Nephron (organoid): ENCODE data around the gene MRPL40.
A peak's percentile ranks its signal among the peaks of the same experiment; 100 is the strongest.

ENCODE experiments used
- H3K27ac Mint-ChIP-seq, 3 experiments: 2 replicates each; pipeline ENCODE4 v1.8.0; 2020; ENCODE audit warnings: mixed read lengths in 3 of 3, mild to moderate bottlenecking in 2 of 3, moderate library complexity in 1 of 3
- H3K27me3 Mint-ChIP-seq: 2 replicates; pipeline ENCODE4 v1.8.0; 2021; ENCODE audit warnings: low read depth, mild to moderate bottlenecking, moderate library complexity, mixed read lengths
- H3K36me3 Mint-ChIP-seq: 2 replicates; pipeline ENCODE4 v1.8.0; 2020; ENCODE audit warnings: low read depth, mixed read lengths
- H3K4me1 Mint-ChIP-seq: 2 replicates; pipeline ENCODE4 v1.8.0; 2020; ENCODE audit warnings: mixed read lengths
- H3K4me3 Mint-ChIP-seq, 3 experiments: 2 replicates each; pipeline ENCODE4 v1.8.0; 2020; ENCODE audit warnings: mild to moderate bottlenecking in 3 of 3, mixed read lengths in 3 of 3, moderate library complexity in 2 of 3
- H3K9me3 Mint-ChIP-seq: 2 replicates; pipeline ENCODE4 v1.8.0; 2020; ENCODE audit warnings: mixed read lengths
- TF ChIP-seq, protein P1 (sequence below), 3 experiments: fragments of 200-600 bp; sonication (generic); IDR thresholded peaks; one replicate each; pipeline ENCODE4 v1.5.0; 2021; ENCODE audit warnings: antibody characterized with exemption in 3 of 3; ENCODE audit not compliant: unreplicated experiment in 3 of 3

Gene MRPL40

DNA sequence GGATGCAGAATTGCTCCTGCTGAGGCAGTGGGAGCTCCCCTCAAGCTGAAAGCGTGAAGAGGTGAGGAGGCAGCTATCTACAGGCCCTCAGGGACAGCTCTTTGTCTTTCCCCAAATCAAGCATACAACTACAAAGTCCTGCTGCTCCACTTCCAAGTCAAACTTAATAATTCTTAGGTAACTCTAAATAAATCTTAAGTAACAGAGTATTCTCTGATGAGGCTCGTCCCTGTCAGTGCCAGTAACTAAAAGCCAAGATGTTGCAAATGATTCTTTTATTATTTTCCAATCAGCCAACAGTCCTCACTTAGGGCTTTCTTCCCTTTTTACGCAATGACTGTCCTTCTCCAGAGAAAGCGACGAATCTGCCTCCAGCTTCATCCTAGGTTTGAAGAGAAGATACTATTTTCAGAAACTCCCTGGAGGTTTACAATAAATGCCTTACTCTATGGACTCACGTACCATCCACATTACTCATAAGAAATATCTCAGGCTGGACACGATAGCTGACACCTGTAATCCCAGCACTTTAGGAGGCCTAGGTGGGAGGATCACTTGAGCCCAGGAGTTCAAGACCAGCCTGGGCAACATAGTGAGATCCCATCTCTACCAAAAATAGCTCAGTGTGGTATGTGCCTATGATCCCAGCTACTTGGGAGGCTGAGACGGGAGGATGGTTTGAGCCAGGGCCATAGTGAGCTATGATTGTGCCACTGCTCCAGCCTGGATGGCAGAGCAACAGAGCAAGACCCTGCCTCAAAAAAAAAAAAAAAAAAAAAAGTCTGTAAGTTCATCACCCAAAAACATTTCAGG is 18.2 kb downstream of the MRPL40 start:
- no peaks in the 10 kb centered on the region for H3K9me3 Mint-ChIP-seq
- H3K4me1 Mint-ChIP-seq = peaks cover 16% of the 10 kb centered on the region
- no peak overlapping the region for H3K4me3 Mint-ChIP-seq
- no peak overlapping the region for H3K27ac Mint-ChIP-seq
- TF ChIP-seq, protein P1, sequence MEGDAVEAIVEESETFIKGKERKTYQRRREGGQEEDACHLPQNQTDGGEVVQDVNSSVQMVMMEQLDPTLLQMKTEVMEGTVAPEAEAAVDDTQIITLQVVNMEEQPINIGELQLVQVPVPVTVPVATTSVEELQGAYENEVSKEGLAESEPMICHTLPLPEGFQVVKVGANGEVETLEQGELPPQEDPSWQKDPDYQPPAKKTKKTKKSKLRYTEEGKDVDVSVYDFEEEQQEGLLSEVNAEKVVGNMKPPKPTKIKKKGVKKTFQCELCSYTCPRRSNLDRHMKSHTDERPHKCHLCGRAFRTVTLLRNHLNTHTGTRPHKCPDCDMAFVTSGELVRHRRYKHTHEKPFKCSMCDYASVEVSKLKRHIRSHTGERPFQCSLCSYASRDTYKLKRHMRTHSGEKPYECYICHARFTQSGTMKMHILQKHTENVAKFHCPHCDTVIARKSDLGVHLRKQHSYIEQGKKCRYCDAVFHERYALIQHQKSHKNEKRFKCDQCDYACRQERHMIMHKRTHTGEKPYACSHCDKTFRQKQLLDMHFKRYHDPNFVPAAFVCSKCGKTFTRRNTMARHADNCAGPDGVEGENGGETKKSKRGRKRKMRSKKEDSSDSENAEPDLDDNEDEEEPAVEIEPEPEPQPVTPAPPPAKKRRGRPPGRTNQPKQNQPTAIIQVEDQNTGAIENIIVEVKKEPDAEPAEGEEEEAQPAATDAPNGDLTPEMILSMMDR (IDR thresholded peaks at IDR 0.05; ENCODE audit: unreplicated experiment in 3 of 3) = no peak
- peaks cover 41% of the 10 kb centered on the region for H3K36me3 Mint-ChIP-seq
- H3K27me3 Mint-ChIP-seq = no peaks in the 10 kb centered on the region

DNA sequence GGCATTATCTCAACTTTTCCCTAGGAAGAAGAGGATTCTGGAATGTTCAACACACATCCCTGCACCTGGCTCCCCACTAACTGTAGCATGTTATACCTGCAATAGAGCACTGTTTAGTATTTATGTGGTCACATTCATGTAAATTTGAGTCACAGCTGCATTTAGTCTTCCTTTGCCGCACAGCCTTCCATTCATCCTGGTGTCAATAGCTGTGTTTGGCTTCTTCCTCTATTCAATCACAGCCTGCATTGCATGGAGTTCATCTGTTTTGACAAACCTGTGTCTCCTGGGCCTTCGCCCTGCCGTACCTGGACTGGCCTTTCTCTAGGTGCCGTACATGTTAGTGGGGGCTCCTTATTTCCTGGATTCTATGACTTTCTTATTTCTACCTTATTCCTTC is 19.2 kb downstream of the MRPL40 start:
- H3K4me3 Mint-ChIP-seq = peak overlapping the region in 1 of 3 experiments; percentile 15

DNA sequence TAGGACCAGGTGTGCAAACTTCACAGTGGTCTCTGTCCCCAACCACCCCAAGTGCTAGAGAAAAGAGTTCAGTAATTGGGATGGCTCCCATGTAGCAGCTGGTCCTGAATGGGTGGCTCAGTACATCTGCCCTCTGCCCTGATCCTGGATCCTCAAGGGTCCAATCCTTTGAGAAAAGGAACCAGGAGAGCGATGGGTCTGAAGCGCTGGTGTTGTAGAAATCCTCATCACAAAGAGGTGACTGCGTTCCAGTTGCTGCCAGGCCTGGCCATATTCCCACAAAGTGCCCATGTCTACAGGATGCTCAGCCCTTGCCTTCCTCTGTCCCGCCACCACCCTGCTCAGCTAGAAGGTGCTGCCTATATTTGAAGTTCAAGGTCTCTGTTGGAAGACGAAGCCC is 21.4 kb downstream of the MRPL40 start:
- H3K27me3 Mint-ChIP-seq = no peaks in the 10 kb centered on the region

More for the DNA sequence above, 19.2 kb downstream of the MRPL40 start:
- Mint-ChIP-seq H3K9me3 (no peaks in the 10 kb centered on the region), H3K36me3 (peaks cover 44% of the 10 kb centered on the region), H3K4me1 (peaks cover 11% of the 10 kb centered on the region), H3K27ac (no peak overlapping the region), H3K27me3 (no peaks in the 10 kb centered on the region)
- TF ChIP-seq, protein P1 (IDR thresholded peaks at IDR 0.05; ENCODE audit: unreplicated experiment in 3 of 3) = no peak

DNA sequence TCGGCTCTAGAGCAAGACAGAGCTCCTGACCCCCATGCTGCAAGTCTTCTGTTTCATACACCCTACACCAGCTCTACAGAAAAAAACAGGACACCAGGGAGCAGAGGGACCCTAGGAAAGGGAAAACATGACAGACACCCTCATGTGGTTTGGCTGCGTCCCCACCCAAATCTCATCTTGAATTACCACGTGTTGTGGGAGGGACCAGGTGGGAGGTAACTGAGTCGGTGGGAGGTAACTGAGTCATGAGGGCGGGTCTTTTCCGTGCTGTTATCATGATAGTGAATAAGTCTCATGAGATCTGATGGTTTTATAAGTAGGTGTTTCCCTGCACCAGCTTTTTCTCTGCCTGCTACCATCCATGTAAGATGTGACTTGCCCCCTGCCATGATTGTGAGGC is 21.8 kb downstream of the MRPL40 start:
- Mint-ChIP-seq H3K27ac (no peak overlapping the region), H3K36me3 (peaks cover 50% of the 10 kb centered on the region), H3K9me3 (no peaks in the 10 kb centered on the region), H3K27me3 (no peaks in the 10 kb centered on the region), H3K4me1 (no peaks in the 10 kb centered on the region), H3K4me3 (no peak overlapping the region)
- TF ChIP-seq, protein P1 (IDR thresholded peaks at IDR 0.05; ENCODE audit: unreplicated experiment in 3 of 3) = no peak

More for the DNA sequence above, 21.4 kb downstream of the MRPL40 start:
- Mint-ChIP-seq H3K4me1 (no peaks in the 10 kb centered on the region), H3K9me3 (no peaks in the 10 kb centered on the region), H3K27ac (no peak overlapping the region), H3K4me3 (no peak overlapping the region), H3K36me3 (peaks cover 50% of the 10 kb centered on the region)
- TF ChIP-seq, protein P1 (IDR thresholded peaks at IDR 0.05; ENCODE audit: unreplicated experiment in 3 of 3) = no peak

DNA sequence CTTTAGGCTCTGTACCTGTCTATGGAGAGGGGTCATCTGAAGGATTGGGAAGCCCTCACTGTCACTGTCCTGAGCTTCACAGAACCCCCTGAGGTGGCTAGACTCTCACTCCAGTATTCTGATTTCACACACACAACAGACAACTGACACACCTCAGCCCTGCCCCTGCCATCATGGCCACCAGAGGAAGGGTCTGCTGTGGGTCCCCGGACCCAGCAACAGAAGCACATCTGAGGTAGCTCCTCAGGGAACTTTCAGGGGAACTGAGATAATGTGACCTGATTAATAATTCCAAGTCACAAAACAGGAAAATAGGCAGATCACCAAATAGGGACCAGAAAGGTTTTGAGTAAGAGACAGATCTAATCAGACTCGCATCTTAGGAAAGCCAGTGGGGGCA is 22.7 kb downstream of the MRPL40 start:
- H3K27ac Mint-ChIP-seq = no peak overlapping the region
- no peak overlapping the region for H3K4me3 Mint-ChIP-seq
- H3K36me3 Mint-ChIP-seq = peaks cover 51% of the 10 kb centered on the region
- H3K27me3 Mint-ChIP-seq = no peaks in the 10 kb centered on the region
- H3K4me1 Mint-ChIP-seq = no peaks in the 10 kb centered on the region
- TF ChIP-seq, protein P1 (IDR thresholded peaks at IDR 0.05; ENCODE audit: unreplicated experiment in 3 of 3) = no peak
- H3K9me3 Mint-ChIP-seq = no peaks in the 10 kb centered on the region
